ENCODE results near the gene BASP1. TPM values are rescaled to one million over a fixed set of nuclear protein-coding genes. Genes with fewer than 3 reads are reported as not detected.

BASP1 gene
- total and polyA plus RNA-seq, 2 donors (not counting 1 experiment from before 2014, with no cell fraction given), result 53.0 to 66.4 TPM

- Histone ChIP-seq H3K4me1 (ENCODE audit: control insufficient read depth in 2 of 2, insufficient read depth in 2 of 2, low read length in 2 of 2) (no peaks in the 10 kb centered on the region), H3K27ac (ENCODE audit: low read length in 2 of 2) (no peak overlapping the region), H2AFZ (ENCODE audit: insufficient read depth, low read depth, low read length, poor library complexity, severe bottlenecking) (no peak overlapping the region), H3K4me2 (replicated peaks; ENCODE audit: low read depth, low read length, poor library complexity, severe bottlenecking) (no peak overlapping the region), H3K9me3 (ENCODE audit: control extremely low read depth in 1 of 3, control insufficient read depth in 2 of 3, insufficient read depth in 1 of 3, low read length in 2 of 3) (no peaks in the 10 kb centered on the region), H4K20me1 (ENCODE audit: control insufficient read depth, insufficient read depth, low read length, poor library complexity, severe bottlenecking) (no peaks in the 10 kb centered on the region), H3K27me3 (replicated peaks in 1 of 4; ENCODE audit: control extremely low read depth in 1 of 4, control insufficient read depth in 3 of 4, insufficient read depth in 4 of 4, low read length in 3 of 4) (no peaks in the 10 kb centered on the region), H3K36me3 (replicated peaks in 1 of 2; ENCODE audit: control extremely low read depth in 1 of 2, control insufficient read depth in 1 of 2, extremely low read depth in 1 of 2, insufficient read depth in 2 of 2, low read length in 1 of 2) (no peaks in the 10 kb centered on the region), H3K4me3 (ENCODE audit: control extremely low read depth in 1 of 5, extremely low read depth in 1 of 5, insufficient read depth in 1 of 5, low read depth in 2 of 5, low read length in 4 of 5) (no peak overlapping the region), H3K79me2 (ENCODE audit: control insufficient read depth, insufficient read depth, low read length) (no peaks in the 10 kb centered on the region), H3K9ac (ENCODE audit: low read length) (no peak overlapping the region)
- ChIA-PET CTCF (interaction anchor here (1.0 to 4.0 kb wide), 4 partner anchors 9 to 131 kb away, joined by 4 to 16 read pairs (median 4); no protein-coding TSS in a partner anchor), POLR2A (no interaction called here)
- Mint-ChIP-seq H3K27me3 (peaks cover 6% of the 10 kb centered on the region), H3K4me1 (no peaks in the 10 kb centered on the region), H3K9me3 (ENCODE audit: insufficient read depth) (no peaks in the 10 kb centered on the region), H3K27ac (no peak overlapping the region), H3K4me3 (no peak overlapping the region)
- no peak for DNase-seq
- no peak for ATAC-seq (ENCODE audit: low read depth)
- TF ChIP-seq CTCF (IDR thresholded peaks at IDR 0.05) (no peak), EZH2 (IDR thresholded peaks at IDR 0.05; ENCODE audit: borderline replicate concordance, insufficient read depth, low read depth, low read length, poor library complexity, severe bottlenecking) (no peak)
- whole genome bisulfite sequencing (ENCODE audit: insufficient coverage), result no CpG with 5 or more reads among the region's 3 CpGs
- intact Hi-C loops (cut with micrococcal nuclease), result no loop called here
Observed at GRCh38 chr5:17185349-17185748, 32.1 kb upstream of the BASP1 start.

- no peak for DNase-seq
- peaks cover 6% of the 10 kb centered on the region for H3K27me3 Mint-ChIP-seq
- no peaks in the 10 kb centered on the region for H3K9me3 Mint-ChIP-seq (ENCODE audit: insufficient read depth)
Observed at GRCh38 chr5:17185773-17186172, 31.7 kb upstream of the BASP1 start.

More at GRCh38 chr5:17185773-17186172, 31.7 kb upstream of the BASP1 start:
- Histone ChIP-seq H3K27ac (ENCODE audit: low read length in 2 of 2) (no peak overlapping the region), H4K20me1 (ENCODE audit: control insufficient read depth, insufficient read depth, low read length, poor library complexity, severe bottlenecking) (no peaks in the 10 kb centered on the region), H3K9ac (ENCODE audit: low read length) (no peak overlapping the region), H3K9me3 (ENCODE audit: control extremely low read depth in 1 of 3, control insufficient read depth in 2 of 3, insufficient read depth in 1 of 3, low read length in 2 of 3) (no peaks in the 10 kb centered on the region), H2AFZ (ENCODE audit: insufficient read depth, low read depth, low read length, poor library complexity, severe bottlenecking) (no peak overlapping the region), H3K4me2 (replicated peaks; ENCODE audit: low read depth, low read length, poor library complexity, severe bottlenecking) (no peak overlapping the region), H3K27me3 (replicated peaks in 1 of 4; ENCODE audit: control extremely low read depth in 1 of 4, control insufficient read depth in 3 of 4, insufficient read depth in 4 of 4, low read length in 3 of 4) (no peaks in the 10 kb centered on the region), H3K4me3 (ENCODE audit: control extremely low read depth in 1 of 5, extremely low read depth in 1 of 5, insufficient read depth in 1 of 5, low read depth in 2 of 5, low read length in 4 of 5) (no peak overlapping the region), H3K36me3 (replicated peaks in 1 of 2; ENCODE audit: control extremely low read depth in 1 of 2, control insufficient read depth in 1 of 2, extremely low read depth in 1 of 2, insufficient read depth in 2 of 2, low read length in 1 of 2) (no peaks in the 10 kb centered on the region), H3K79me2 (ENCODE audit: control insufficient read depth, insufficient read depth, low read length) (no peaks in the 10 kb centered on the region), H3K4me1 (ENCODE audit: control insufficient read depth in 2 of 2, insufficient read depth in 2 of 2, low read length in 2 of 2) (no peaks in the 10 kb centered on the region)
- peaks cover 3% of the 10 kb centered on the region for H3K4me1 Mint-ChIP-seq
- ChIA-PET POLR2A (no interaction called here), CTCF (interaction anchor here (1.0 to 4.0 kb wide), 4 partner anchors 8 to 131 kb away, joined by 3 to 16 read pairs (median 4); no protein-coding TSS in a partner anchor)
- ATAC-seq (ENCODE audit: low read depth), result no peak
- no CpG with 5 or more reads among the region's 3 CpGs for WGBS (ENCODE audit: insufficient coverage)
- no peak overlapping the region for H3K27ac Mint-ChIP-seq
- no peak for TF ChIP-seq EZH2 (IDR thresholded peaks at IDR 0.05; ENCODE audit: borderline replicate concordance, insufficient read depth, low read depth, low read length, poor library complexity, severe bottlenecking)
- no peak for TF ChIP-seq CTCF (IDR thresholded peaks at IDR 0.05)
- intact Hi-C loops (cut with micrococcal nuclease), result no loop called here
- H3K4me3 Mint-ChIP-seq, result no peak overlapping the region

All from B cell (primary cell).